CD8-positive, alpha-beta memory T cell (primary cell): ENCODE results near the gene MRGPRX2. TPM values are rescaled to one million over a fixed set of nuclear protein-coding genes. Genes with fewer than 3 reads are reported as not detected.

Source experiments
- CTCF ChIA-PET: fragments of 350-600 bp; sonication (Branson Sonifier 250); formaldehyde crosslinking; loops from one replicate; lab custom pipeline; 2021; ENCODE audit warnings: antibody characterized with exemption; lab: Charles Lee
- POLR2A ChIA-PET: fragments of 350-600 bp; sonication (Branson Sonifier 250); formaldehyde crosslinking; loops from one replicate; lab custom pipeline; 2021; ENCODE audit warnings: antibody characterized with exemption; lab: Charles Lee
- DNase-seq, 5 donors: peaks; one replicate each; pipeline versions ENCODE4 v3.0.0 to v3.0.0-alpha.2; 2020 to 2022; ENCODE audit warnings: mixed read lengths in 1 of 5
- H3K27ac ChIP-seq: one replicate; pipeline ENCODE4 v1.7.0; 2013; ENCODE audit warnings: low read depth, mild to moderate bottlenecking, low read length, moderate library complexity
- H3K27me3 ChIP-seq: 2 replicates; pipeline ENCODE4 v1.7.0; 2013; ENCODE audit warnings: low read length, mild to moderate bottlenecking; ENCODE audit not compliant: insufficient read depth, poor library complexity, severe bottlenecking
- H3K36me3 ChIP-seq: 2 replicates; pipeline ENCODE4 v1.7.0; 2013; ENCODE audit warnings: mild to moderate bottlenecking, low read length, moderate library complexity; ENCODE audit not compliant: insufficient read depth
- H3K4me1 ChIP-seq: 2 replicates; pipeline ENCODE4 v1.7.0; 2013; ENCODE audit warnings: mild to moderate bottlenecking, low read length, moderate library complexity; ENCODE audit not compliant: insufficient read depth
- H3K4me3 ChIP-seq: 2 replicates; pipeline ENCODE4 v1.7.0; 2013; ENCODE audit warnings: mild to moderate bottlenecking, low read length
- H3K9me3 ChIP-seq: 2 replicates; pipeline ENCODE4 v1.7.0; 2013; ENCODE audit warnings: mild to moderate bottlenecking, low read length
- H3K27ac Mint-ChIP-seq, 8 donors: one replicate each; pipeline ENCODE4 v1.8.0; 2020 to 2021; ENCODE audit warnings: mixed read lengths in 8 of 8, mild to moderate bottlenecking in 6 of 8, inconsistent platforms in 3 of 8, moderate library complexity in 3 of 8
- H3K27me3 Mint-ChIP-seq, 2 donors: one replicate each; pipeline ENCODE4 v1.8.0; 2020 to 2021; ENCODE audit warnings: mixed read lengths in 2 of 2, mild to moderate bottlenecking in 1 of 2, moderate library complexity in 1 of 2
- H3K36me3 Mint-ChIP-seq, 3 donors: one replicate each; pipeline ENCODE4 v1.8.0; 2020 to 2021; ENCODE audit warnings: mixed read lengths in 3 of 3, inconsistent platforms in 1 of 3, mild to moderate bottlenecking in 1 of 3
- H3K4me1 Mint-ChIP-seq, 3 donors: one replicate each; pipeline ENCODE4 v1.8.0; 2020 to 2021; ENCODE audit warnings: mixed read lengths in 3 of 3, inconsistent platforms in 1 of 3, mild to moderate bottlenecking in 1 of 3
- H3K4me3 Mint-ChIP-seq, 7 donors: one replicate each; pipeline ENCODE4 v1.8.0; 2020 to 2021; ENCODE audit warnings: mixed read lengths in 7 of 7, mild to moderate bottlenecking in 6 of 7, moderate library complexity in 4 of 7, inconsistent platforms in 2 of 7
- H3K9me3 Mint-ChIP-seq, 5 donors: one replicate each; pipeline ENCODE4 v1.8.0; 2020 to 2022; ENCODE audit warnings: mixed read lengths in 5 of 5, mild to moderate bottlenecking in 3 of 5, moderate library complexity in 2 of 5, inconsistent platforms in 1 of 5
- polyA plus RNA-seq: library from polyadenylated mRNA; unstranded; fragments of 300-500 nt; fragmentation: Illumina TruSeq; gene quantifications from one replicate; pipeline ENCODE4 v1.2.3, GENCODE V29; 2021
- total RNA-seq, 2 experiments: library from RNA; stranded (reverse); gene quantifications; one replicate each; pipeline ENCODE4 v1.2.3, GENCODE V29; 2021

Gene MRGPRX2
- total and polyA plus RNA-seq, 3 experiments from 2014 or later = not detected

DNA sequence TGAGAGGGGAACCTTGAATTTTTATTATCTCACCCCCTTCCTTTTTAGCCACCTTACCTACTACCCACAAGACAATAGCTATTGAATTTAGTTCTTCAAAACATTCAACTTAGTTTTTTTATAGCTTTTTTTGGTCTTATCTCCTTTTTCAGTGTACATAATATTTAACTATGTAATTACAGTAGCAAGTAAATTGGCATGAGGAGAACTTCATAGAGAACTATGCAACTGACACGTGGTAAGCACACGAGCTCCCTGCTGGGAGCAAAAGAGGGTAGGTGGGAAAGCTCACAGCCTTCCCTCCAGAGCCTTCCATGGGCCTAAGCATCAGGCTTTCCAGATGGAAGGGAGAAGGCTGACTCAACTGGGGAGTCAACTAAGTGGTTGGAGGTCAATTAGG is 34.3 kb upstream of the MRGPRX2 start:
- DNase-seq = no peak
- no peaks in the 10 kb centered on the region for H3K9me3 Mint-ChIP-seq
- Histone ChIP-seq H3K27ac (no peak overlapping the region), H3K4me1 (no peaks in the 10 kb centered on the region), H3K9me3 (no peaks in the 10 kb centered on the region), H3K4me3 (no peak overlapping the region), H3K27me3 (peaks cover 4% of the 10 kb centered on the region), H3K36me3 (no peaks in the 10 kb centered on the region)
- peaks cover 20 to 49% of the 10 kb centered on the region in 2 donors for H3K27me3 Mint-ChIP-seq
- peaks cover 0 to 2% (median 0%) of the 10 kb centered on the region in 3 donors for H3K36me3 Mint-ChIP-seq
- ChIA-PET CTCF (interaction anchor here (0.8 kb wide), 1 partner anchor 20 kb away, joined by 3 read pairs; no protein-coding TSS in a partner anchor), POLR2A (no interaction called here)
- H3K4me3 Mint-ChIP-seq = no peak overlapping the region
- no peaks in the 10 kb centered on the region for H3K4me1 Mint-ChIP-seq
- no peak overlapping the region for H3K27ac Mint-ChIP-seq

DNA sequence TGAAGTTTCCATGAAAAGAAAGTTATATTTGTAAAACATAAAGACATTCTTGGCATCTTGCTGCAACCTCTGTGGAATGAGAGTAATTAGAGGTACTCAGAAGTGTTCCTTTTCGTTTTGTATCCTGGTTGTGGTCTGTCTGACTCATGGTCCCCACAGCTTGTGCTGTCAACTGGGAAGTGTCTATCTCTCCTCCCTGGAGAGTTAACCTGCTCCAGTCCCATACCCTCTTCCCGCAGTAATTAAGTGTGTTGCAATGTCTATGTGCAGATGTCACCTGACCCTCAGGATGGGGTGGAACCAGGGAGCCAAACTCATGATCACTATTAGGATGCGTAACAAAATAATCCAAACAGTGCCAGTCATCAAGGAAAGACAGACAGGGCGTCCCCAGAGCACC is 33.5 kb upstream of the MRGPRX2 start:
- H3K27ac Mint-ChIP-seq = no peak overlapping the region
- no peaks in the 10 kb centered on the region for H3K9me3 ChIP-seq
- H3K4me1 Mint-ChIP-seq = no peaks in the 10 kb centered on the region
- no peak overlapping the region for H3K4me3 Mint-ChIP-seq
- no peak overlapping the region for H3K4me3 ChIP-seq
- CTCF ChIA-PET = no interaction called here
- peaks cover 16 to 47% of the 10 kb centered on the region in 2 donors for H3K27me3 Mint-ChIP-seq
- POLR2A ChIA-PET = no interaction called here
- no peaks in the 10 kb centered on the region for H3K36me3 ChIP-seq
- peaks cover 4% of the 10 kb centered on the region for H3K27me3 ChIP-seq
- peaks cover 0 to 2% (median 0%) of the 10 kb centered on the region in 3 donors for H3K36me3 Mint-ChIP-seq
- H3K4me1 ChIP-seq = no peaks in the 10 kb centered on the region
- DNase-seq = no peak
- H3K9me3 Mint-ChIP-seq = no peaks in the 10 kb centered on the region
- no peak overlapping the region for H3K27ac ChIP-seq

DNA sequence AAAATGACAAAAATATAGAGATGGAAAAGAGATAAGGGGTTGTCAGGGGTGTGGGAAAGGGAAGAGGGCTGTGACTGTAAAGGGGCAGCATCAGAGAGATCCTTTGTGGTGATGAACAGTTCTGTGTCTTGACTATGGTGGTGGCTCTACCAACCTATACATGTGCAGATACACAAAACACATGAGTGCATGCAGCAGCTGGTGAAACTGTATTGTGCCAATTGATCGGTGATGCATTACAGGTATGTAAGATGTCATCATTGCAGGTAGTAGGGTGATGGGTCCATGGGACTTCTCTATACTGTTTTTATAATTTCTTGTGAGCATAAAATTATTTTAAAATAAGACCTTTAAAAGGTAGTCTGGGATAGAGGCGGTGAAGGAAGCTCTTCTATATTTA is 32.3 kb upstream of the MRGPRX2 start:
- Histone ChIP-seq H3K9me3 (no peaks in the 10 kb centered on the region), H3K27me3 (peaks cover 4% of the 10 kb centered on the region), H3K4me1 (no peaks in the 10 kb centered on the region), H3K27ac (no peak overlapping the region), H3K36me3 (no peaks in the 10 kb centered on the region), H3K4me3 (no peak overlapping the region)
- POLR2A ChIA-PET = no interaction called here
- H3K27me3 Mint-ChIP-seq = peaks cover 16 to 43% of the 10 kb centered on the region in 2 donors
- H3K27ac Mint-ChIP-seq = no peak overlapping the region
- no peaks in the 10 kb centered on the region for H3K4me1 Mint-ChIP-seq
- CTCF ChIA-PET = no interaction called here
- no peaks in the 10 kb centered on the region for H3K9me3 Mint-ChIP-seq
- peaks cover 0 to 2% (median 0%) of the 10 kb centered on the region in 3 donors for H3K36me3 Mint-ChIP-seq
- no peak for DNase-seq
- no peak overlapping the region for H3K4me3 Mint-ChIP-seq

DNA sequence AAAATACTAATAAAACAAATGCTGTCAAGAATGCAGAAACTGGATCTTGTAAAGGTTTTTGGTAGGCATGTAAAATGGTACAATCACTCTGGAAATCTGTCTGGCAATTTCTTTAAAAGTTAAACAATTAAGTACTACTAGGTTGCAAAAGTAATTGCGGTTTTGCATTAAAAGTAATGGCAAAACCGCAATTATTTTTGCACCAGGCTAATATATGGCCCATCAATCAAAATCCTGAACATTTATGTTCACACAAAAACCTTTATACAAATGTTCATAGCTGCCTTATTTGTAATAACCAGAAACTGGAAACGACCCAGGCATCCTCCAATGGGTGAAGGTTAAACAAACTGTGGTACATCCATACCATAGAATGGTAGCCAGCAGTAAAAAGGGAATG is 31.8 kb upstream of the MRGPRX2 start:
- Histone ChIP-seq H3K36me3 (no peaks in the 10 kb centered on the region), H3K9me3 (no peaks in the 10 kb centered on the region), H3K4me1 (no peaks in the 10 kb centered on the region), H3K27ac (no peak overlapping the region), H3K4me3 (no peak overlapping the region), H3K27me3 (peaks cover 4% of the 10 kb centered on the region)
- Mint-ChIP-seq H3K9me3 (no peaks in the 10 kb centered on the region), H3K4me1 (no peaks in the 10 kb centered on the region), H3K36me3 (peaks cover 0 to 2% (median 0%) of the 10 kb centered on the region in 3 donors), H3K4me3 (no peak overlapping the region), H3K27me3 (peaks cover 16 to 42% of the 10 kb centered on the region in 2 donors), H3K27ac (no peak overlapping the region)
- ChIA-PET CTCF (no interaction called here), POLR2A (no interaction called here)
- no peak for DNase-seq

DNA sequence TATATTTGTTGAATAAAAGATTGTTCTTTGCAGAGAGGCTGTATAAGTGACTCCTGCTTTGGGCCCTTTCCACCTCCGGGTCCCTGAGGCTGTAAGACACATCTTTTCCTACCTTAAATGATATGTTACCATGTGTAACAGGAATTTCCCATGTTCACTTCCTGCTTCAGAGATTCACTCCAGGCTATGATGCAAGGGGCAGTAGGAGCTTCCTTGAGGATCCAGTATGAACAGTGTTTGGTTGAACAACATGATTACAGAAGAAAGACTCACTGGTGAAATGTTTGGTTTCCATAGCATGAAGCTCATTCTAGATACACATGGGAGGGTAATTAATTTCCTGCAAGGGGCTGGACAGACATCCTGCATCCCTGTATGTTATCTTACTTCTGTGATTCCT is 30.8 kb upstream of the MRGPRX2 start:
- H3K27ac Mint-ChIP-seq = no peak overlapping the region
- H3K9me3 Mint-ChIP-seq = no peaks in the 10 kb centered on the region
- Histone ChIP-seq H3K9me3 (no peaks in the 10 kb centered on the region), H3K36me3 (no peaks in the 10 kb centered on the region), H3K4me1 (no peaks in the 10 kb centered on the region), H3K27ac (no peak overlapping the region), H3K4me3 (no peak overlapping the region), H3K27me3 (peaks cover 1% of the 10 kb centered on the region)
- DNase-seq = no peak
- ChIA-PET CTCF (interaction anchor here (0.7 kb wide), 1 partner anchor 14 kb away, joined by 3 read pairs; no protein-coding TSS in a partner anchor), POLR2A (no interaction called here)
- H3K27me3 Mint-ChIP-seq = peaks cover 15 to 42% of the 10 kb centered on the region in 2 donors
- peaks cover 0 to 4% (median 2%) of the 10 kb centered on the region in 3 donors for H3K36me3 Mint-ChIP-seq
- H3K4me1 Mint-ChIP-seq = no peaks in the 10 kb centered on the region
- no peak overlapping the region for H3K4me3 Mint-ChIP-seq

DNA sequence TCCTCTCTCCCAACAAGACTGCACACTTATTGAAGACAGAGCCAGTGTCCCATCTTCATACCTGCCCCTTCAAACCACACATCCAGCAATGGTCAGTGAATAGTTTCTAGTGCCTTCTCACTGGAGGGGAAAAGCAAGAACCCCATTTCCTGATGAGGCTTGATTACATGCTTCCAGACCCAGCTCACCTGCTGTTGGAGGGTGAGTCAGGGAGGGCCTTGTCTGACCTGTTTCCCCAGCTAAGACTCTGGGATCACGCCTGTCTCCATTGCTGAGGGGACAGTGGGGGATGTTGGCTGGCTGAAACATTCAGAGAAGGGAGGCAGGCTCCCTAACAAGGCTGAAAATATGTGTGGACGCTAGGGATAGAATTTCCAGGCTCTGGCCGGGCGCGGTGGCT is 28.9 kb upstream of the MRGPRX2 start:
- Mint-ChIP-seq H3K4me1 (no peaks in the 10 kb centered on the region), H3K36me3 (peaks cover 0 to 4% (median 2%) of the 10 kb centered on the region in 3 donors), H3K27me3 (peaks cover 12 to 37% of the 10 kb centered on the region in 2 donors), H3K9me3 (no peaks in the 10 kb centered on the region), H3K27ac (no peak overlapping the region), H3K4me3 (no peak overlapping the region)
- no peaks in the 10 kb centered on the region for H3K27me3 ChIP-seq
- H3K9me3 ChIP-seq = no peaks in the 10 kb centered on the region
- POLR2A ChIA-PET = no interaction called here
- no peaks in the 10 kb centered on the region for H3K4me1 ChIP-seq
- no peak overlapping the region for H3K27ac ChIP-seq
- no peaks in the 10 kb centered on the region for H3K36me3 ChIP-seq
- CTCF ChIA-PET = interaction anchor here (0.7 to 3.9 kb wide), 2 partner anchors 12 to 18 kb away, joined by 3 to 20 read pairs; no protein-coding TSS in a partner anchor
- no peak overlapping the region for H3K4me3 ChIP-seq
- DNase-seq = no peak

DNA sequence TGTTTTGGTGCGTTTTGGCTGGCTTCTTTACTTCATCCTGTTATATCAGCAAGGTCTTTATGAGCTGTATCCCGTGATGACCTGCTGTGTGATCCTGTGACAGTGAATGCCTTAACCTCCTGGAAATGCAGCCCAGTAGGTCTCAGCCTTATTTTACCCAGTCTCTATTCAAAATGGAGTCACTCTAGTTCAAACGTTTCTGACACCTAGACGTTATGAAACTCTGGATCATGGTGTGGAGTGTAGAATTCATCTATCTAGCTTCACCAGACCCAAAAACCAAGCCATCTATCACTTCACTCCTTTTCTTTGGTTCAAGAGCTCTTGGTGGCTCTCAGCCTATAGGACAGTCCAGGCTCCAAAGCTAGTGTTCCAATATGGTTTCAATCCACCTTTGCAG is 28.3 kb upstream of the MRGPRX2 start:
- Mint-ChIP-seq H3K27ac (peak overlapping the region in 1 of 8 donors; percentile 23), H3K27me3 (peaks cover 12 to 37% of the 10 kb centered on the region in 2 donors), H3K36me3 (peaks cover 0 to 4% (median 2%) of the 10 kb centered on the region in 3 donors), H3K4me1 (no peaks in the 10 kb centered on the region), H3K4me3 (no peak overlapping the region), H3K9me3 (no peaks in the 10 kb centered on the region)
- Histone ChIP-seq H3K27ac (no peak overlapping the region), H3K9me3 (no peaks in the 10 kb centered on the region), H3K36me3 (no peaks in the 10 kb centered on the region), H3K4me3 (no peak overlapping the region), H3K27me3 (no peaks in the 10 kb centered on the region), H3K4me1 (no peaks in the 10 kb centered on the region)
- DNase-seq = no peak
- POLR2A ChIA-PET = no interaction called here
- CTCF ChIA-PET = interaction anchor here (0.7 to 3.9 kb wide), 2 partner anchors 12 to 18 kb away, joined by 3 to 20 read pairs; no protein-coding TSS in a partner anchor

DNA sequence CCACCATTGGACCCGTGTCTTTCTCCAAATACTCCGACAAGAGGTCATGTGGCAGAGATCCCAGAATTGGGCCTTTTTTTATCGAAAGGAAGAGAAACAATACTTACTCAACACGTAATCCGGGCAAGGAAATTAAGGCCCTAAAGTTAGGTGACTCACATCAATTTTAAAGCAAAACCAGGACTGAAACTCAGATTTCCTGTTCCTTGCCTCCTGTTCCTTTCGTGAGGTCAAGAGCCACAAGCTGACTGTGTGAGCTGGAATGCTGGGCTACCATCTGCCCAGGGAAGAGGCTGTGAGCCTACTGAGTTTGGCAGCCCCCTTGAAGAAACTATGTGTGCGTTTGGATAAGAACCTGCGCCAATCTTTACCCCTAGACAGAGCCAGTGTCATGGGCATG is 27.1 kb upstream of the MRGPRX2 start:
- H3K4me3 ChIP-seq = no peak overlapping the region
- CTCF ChIA-PET = interaction anchor here (1.2 to 3.9 kb wide), 2 partner anchors 10 to 13 kb away, joined by 3 to 20 read pairs; no protein-coding TSS in a partner anchor
- no peaks in the 10 kb centered on the region for H3K9me3 ChIP-seq
- POLR2A ChIA-PET = no interaction called here
- H3K27me3 Mint-ChIP-seq = peaks cover 10 to 29% of the 10 kb centered on the region in 2 donors
- H3K36me3 ChIP-seq = no peaks in the 10 kb centered on the region
- H3K4me1 Mint-ChIP-seq = no peaks in the 10 kb centered on the region
- peaks cover 0 to 4% (median 0%) of the 10 kb centered on the region in 3 donors for H3K36me3 Mint-ChIP-seq
- no peak overlapping the region for H3K27ac ChIP-seq
- H3K4me3 Mint-ChIP-seq = no peak overlapping the region
- DNase-seq = no peak
- no peak overlapping the region for H3K27ac Mint-ChIP-seq
- H3K27me3 ChIP-seq = no peaks in the 10 kb centered on the region
- H3K9me3 Mint-ChIP-seq = no peaks in the 10 kb centered on the region
- H3K4me1 ChIP-seq = no peaks in the 10 kb centered on the region
